GM19240 (cell line): Measurements from ENCODE around the gene KRTAP19-5.
"Not testable (repeated sequence)": the region's sequence is repeated elsewhere in the genome, so short reads cannot be mapped to it uniquely, and the experiment has no call there.

Experiments
- DNase-seq: peaks from one replicate; pipeline ENCODE4 v3.0.0; 2011; ENCODE audit warnings: low spot score; ENCODE audit not compliant: insufficient read length

The KRTAP19-5 gene

GRCh38 chr21:30502041-30502440 is at the start of gene KRTAP19-5:
Gene KRTAP19-5 (minus strand): TSS chr21:30502141. CDS start chr21:30502090, 51 bp downstream.
- no peak for DNase-seq

DNA sequence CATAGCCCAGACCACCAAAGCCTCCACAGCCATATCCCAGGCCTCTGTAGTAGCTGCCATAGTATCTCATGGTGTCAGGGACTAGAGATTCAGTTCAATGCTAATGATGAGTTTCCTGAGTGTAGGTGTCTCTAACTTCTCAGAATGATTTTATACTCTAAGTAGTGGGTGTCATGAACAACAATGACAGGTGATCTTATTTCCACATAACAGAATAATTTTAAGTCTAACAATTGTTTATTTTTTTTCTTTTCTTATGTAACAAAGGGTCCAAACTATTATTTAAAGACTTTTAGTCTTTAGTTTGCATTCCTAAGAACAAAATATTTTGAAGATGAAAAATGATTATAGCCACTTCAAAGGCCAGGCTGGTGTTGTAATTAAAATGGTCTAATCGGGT is 39.8 kb upstream of the KRTAP19-5 start, which contains the start of gene KRTAP19-6:
Gene KRTAP19-6 (minus strand): TSS at position 101 of the 400 bp plus-strand sequence. CDS start 31 bp downstream, at position 70.
- no peak for DNase-seq

DNA sequence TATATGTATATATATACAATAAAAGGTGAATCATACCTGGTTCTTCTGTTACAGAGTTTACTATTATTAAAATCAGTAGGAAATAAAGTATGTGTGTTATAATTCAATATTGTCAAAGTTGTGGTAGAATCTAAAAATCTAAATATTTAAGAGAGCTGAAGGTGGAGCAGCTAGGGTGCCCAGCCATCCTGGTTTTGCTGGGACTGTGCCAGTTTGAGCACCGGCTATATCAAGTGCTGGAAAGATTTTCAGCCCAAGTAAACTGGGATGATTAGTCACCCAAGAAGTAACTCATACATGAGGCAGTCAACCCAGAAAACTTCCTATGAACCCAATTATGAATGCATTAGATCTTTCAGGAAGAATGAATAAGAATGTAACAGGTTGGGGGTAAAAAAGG is 16.9 kb upstream of the KRTAP19-5 start:
- no peak for DNase-seq

- no peak for DNase-seq
Measured at GRCh38 chr21:30515681-30516080, 13.7 kb upstream of the KRTAP19-5 start.

DNA sequence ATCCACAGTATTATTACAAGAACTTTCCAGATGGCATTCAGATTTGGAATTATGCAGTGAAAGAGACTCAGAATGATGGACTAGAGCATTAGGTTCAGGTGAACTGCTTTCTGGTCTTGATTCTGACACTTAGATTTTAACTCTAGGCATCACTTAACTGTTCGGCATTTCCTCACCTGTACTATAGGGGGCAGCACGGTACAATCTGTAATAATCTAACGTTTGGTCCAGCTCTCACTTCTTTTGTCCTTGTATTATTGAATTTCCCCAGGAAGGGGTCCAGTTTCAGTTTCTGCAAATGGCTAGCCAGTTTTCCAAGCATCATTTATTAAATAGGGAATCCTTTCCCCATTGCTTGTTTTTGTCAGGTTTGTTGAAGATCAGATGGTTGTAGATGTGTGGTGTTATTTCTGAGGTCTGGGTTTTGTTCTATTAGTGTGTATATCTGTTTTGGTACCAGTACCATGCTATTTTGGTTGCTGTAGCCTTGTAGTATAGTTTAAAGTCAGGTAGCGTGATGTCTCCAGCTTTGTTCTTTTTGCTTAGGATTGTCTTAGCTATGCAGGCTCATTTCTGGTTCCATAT is 3.8 kb upstream of the KRTAP19-5 start:
- DNase-seq, result not testable (repeated sequence)

DNA sequence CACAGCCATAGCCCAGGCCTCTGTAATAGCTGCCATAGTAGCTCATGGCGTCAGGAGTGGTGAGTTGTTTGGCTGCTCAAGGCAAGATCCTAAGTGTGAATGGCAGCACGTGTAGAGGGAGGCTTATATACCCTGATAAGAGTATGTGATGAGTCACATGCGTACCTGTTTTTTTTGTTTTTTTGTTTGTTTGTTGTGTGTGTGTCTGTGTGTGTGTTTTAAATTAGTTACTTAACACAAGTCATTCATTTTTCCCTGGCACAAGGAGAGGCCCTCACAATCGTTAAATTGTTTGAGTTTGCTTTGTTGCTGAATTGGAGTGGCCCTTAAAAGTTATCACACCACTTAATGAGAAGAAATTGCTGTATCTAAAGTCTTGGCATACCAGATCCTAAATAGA is 4.9 kb downstream of the KRTAP19-5 start, which contains the start of gene KRTAP19-4:
Gene KRTAP19-4 (minus strand): TSS at position 101 of the 400 bp plus-strand sequence. CDS start 55 bp downstream, at position 46.
- DNase-seq, result no peak

DNA sequence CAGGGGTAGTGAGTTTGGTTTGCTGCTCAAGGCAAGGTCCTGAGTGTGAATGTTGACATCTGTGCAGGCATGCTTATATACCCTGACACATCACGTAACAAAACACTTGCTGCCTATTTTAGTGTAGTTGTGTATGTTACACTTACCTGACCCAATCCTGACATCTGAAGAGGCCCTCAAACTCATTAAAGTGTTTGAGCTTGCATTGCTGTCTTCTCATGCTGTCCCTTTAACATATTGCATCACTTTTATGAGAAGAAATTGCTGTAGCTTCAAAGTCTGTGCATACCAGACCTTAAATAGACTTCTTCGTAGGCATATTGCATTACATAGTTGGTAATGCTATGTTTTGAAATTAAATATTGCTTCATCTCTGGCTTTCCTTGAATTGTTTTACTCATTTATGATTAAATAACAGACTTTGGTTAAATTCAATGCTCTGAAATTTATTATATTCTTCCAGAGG is 9.9 kb downstream of the KRTAP19-5 start, which contains the start of gene KRTAP19-3:
Gene KRTAP19-3 (minus strand): TSS at position 51 of the 466 bp plus-strand sequence. CDS start 56 bp downstream, outside the sequence.
- DNase-seq, result no peak

GRCh38 chr21:30487336-30487735 is 14.6 kb downstream of the KRTAP19-5 start, which contains the start of gene KRTAP19-2:
Gene KRTAP19-2 (minus strand): TSS chr21:30487436. CDS start chr21:30487348, 88 bp downstream.
- DNase-seq, result no peak

GRCh38 chr21:30486180-30486579 is 15.8 kb downstream of the KRTAP19-5 start:
- DNase-seq, result no peak

DNA sequence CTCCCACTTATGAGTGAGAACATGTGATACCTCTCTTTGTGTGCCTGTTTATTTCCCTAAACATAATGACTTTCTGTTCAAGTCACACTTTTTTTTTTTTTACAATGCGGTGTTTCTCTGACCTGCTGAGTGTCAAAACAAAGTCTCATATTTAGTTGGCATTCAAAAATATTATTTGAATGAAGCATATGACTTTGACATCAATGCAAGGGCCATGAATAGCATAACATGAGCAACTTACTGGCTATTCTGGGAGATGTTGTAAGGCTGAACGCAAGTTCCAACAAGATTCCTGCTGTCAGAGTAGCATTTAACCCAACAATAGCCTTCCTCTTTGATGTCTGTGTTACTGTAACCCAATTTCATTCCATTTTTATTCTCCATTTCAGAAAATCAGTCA is 19.8 kb downstream of the KRTAP19-5 start:
- DNase-seq, result no peak

DNA sequence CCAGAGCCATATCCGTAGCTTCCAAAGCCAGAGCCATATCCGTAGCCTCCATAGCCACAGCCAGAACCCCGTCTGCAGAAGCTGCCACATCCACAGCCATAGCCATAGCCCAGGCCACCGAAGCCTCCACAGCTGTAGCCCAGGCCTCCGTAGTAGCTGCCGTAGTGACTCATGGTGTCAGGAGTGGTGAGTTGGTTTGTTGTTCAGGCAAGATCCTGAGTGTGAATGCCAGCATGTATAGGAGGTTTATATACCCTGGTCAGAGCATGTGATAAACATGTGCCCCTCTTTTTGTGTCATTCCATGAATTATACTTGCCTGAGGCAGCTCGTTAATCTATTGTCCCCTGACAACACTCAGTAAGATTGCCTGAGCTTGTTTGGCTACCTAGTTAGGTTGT is 21.8 kb downstream of the KRTAP19-5 start, which contains the start of gene KRTAP19-1:
Gene KRTAP19-1 (minus strand): TSS at position 223 of the 400 bp plus-strand sequence. CDS start 50 bp downstream, at position 173.
- no peak for DNase-seq

DNA sequence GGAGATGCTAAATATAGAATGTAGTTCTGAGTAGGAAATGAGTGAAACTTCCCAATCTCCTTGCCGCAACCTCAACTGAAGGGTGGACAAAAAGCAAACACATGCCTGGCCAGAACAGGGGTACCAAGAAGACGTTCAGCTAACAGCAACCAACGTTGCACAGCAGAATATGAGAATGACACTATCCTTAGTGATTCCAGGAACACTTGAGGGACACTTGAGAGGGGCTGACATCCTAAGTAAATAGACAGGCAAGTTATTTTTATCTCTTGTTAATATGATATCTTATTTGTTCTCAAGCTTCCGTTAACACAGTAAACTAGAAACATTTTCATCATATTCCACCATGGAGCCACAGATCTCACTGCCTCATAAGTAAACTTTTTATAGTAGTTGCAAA is 22.7 kb downstream of the KRTAP19-5 start:
- no peak for DNase-seq

GRCh38 chr21:30478004-30478403 is 23.9 kb downstream of the KRTAP19-5 start:
- no peak for DNase-seq

GRCh38 chr21:30468900-30469714 is 32.8 kb downstream of the KRTAP19-5 start:
- no peak for DNase-seq

- DNase-seq, result no peak
Measured at GRCh38 chr21:30463713-30464112, 38.2 kb downstream of the KRTAP19-5 start.
